HG02943 (cell line): ENCODE results near the gene OIP5.
"Not testable (repeated sequence)": the region's sequence is repeated elsewhere in the genome, so short reads cannot be mapped to it uniquely, and the experiment has no call there.

Experiments used
- ATAC-seq: cut with Tn5 transposase; IDR thresholded peaks from one replicate; pipeline ENCODE4 v1.9.1; 2021; ENCODE audit warnings: mild to moderate bottlenecking, low read depth, moderate library complexity; ENCODE audit not compliant: unreplicated experiment

OIP5 gene

GRCh38 chr15:41332194-41333025, at the start of gene OIP5, which contains the start of gene NUSAP1:
Gene OIP5 (minus strand): TSS chr15:41332591. CDS start chr15:41332561, 30 bp downstream.
Gene NUSAP1 (plus strand): TSS chr15:41332881. CDS start chr15:41332958, 77 bp downstream.
- ATAC-seq, result peak; percentile 81

GRCh38 chr15:41377978-41378377, 45.6 kb upstream of the OIP5 start:
- ATAC-seq, result no peak

- ATAC-seq, result no peak
Measured at GRCh38 chr15:41367418-41367817, 35.0 kb upstream of the OIP5 start.

GRCh38 chr15:41354371-41354770, 22.0 kb upstream of the OIP5 start:
- no peak for ATAC-seq

GRCh38 chr15:41350057-41350717, 17.8 kb upstream of the OIP5 start:
- no peak for ATAC-seq

- no peak for ATAC-seq
Measured at GRCh38 chr15:41347236-41347635, 14.8 kb upstream of the OIP5 start.

- ATAC-seq, result no peak
Measured at GRCh38 chr15:41341519-41341918, 9.1 kb upstream of the OIP5 start.

GRCh38 chr15:41340189-41340695, 7.9 kb upstream of the OIP5 start:
- ATAC-seq, result no peak

GRCh38 chr15:41337631-41338522, 5.5 kb upstream of the OIP5 start:
- no peak for ATAC-seq

- ATAC-seq, result no peak
Measured at GRCh38 chr15:41337047-41337446, 4.7 kb upstream of the OIP5 start.

- ATAC-seq, result no peak
Measured at GRCh38 chr15:41336549-41336948, 4.2 kb upstream of the OIP5 start.

GRCh38 chr15:41334293-41335120, 2.1 kb upstream of the OIP5 start:
- ATAC-seq, result no peak

GRCh38 chr15:41333026-41333562, 703 bp upstream of the OIP5 start:
- peak; percentile 26 for ATAC-seq

GRCh38 chr15:41331833-41332193, 578 bp downstream of the OIP5 start:
- no peak for ATAC-seq

GRCh38 chr15:41331281-41331680, 1.1 kb downstream of the OIP5 start:
- no peak for ATAC-seq

- no peak for ATAC-seq
Measured at GRCh38 chr15:41323611-41324010, 8.8 kb downstream of the OIP5 start.

GRCh38 chr15:41320805-41321330, 11.5 kb downstream of the OIP5 start:
- not testable (repeated sequence) for ATAC-seq

GRCh38 chr15:41309226-41309905, 23.0 kb downstream of the OIP5 start:
- no peak for ATAC-seq

GRCh38 chr15:41307679-41308078, 24.7 kb downstream of the OIP5 start:
- no peak for ATAC-seq
